ENCODE data around the gene TANGO6.
"Not testable (repeated sequence)": the region's sequence is repeated elsewhere in the genome, so short reads cannot be mapped to it uniquely, and the experiment has no call there.

TANGO6 gene

GRCh38 chr16:68843482-68844210 is at the start of gene TANGO6:
TSS of gene TANGO6 (plus strand) at chr16:68843531. CDS start at chr16:68843618, 87 bp downstream.
- peak; percentile 94 for DNase-seq

GRCh38 chr16:68798398-68798797 is 44.9 kb upstream of the TANGO6 start:
- no peak for DNase-seq

- peak; percentile 11 for DNase-seq
Measured at GRCh38 chr16:68800257-68800875, 43.0 kb upstream of the TANGO6 start.

- no peak for DNase-seq
Measured at GRCh38 chr16:68802190-68802589, 41.1 kb upstream of the TANGO6 start.

GRCh38 chr16:68806422-68806821 is 36.9 kb upstream of the TANGO6 start:
- no peak for DNase-seq

GRCh38 chr16:68806981-68807380 is 36.4 kb upstream of the TANGO6 start:
- no peak for DNase-seq

GRCh38 chr16:68814516-68814915 is 28.8 kb upstream of the TANGO6 start:
- no peak for DNase-seq

- DNase-seq = no peak
Measured at GRCh38 chr16:68823401-68824135, 19.8 kb upstream of the TANGO6 start.

- DNase-seq = no peak
Measured at GRCh38 chr16:68825427-68825826, 17.9 kb upstream of the TANGO6 start.

GRCh38 chr16:68826652-68827051 is 16.7 kb upstream of the TANGO6 start:
- no peak for DNase-seq

- no peak for DNase-seq
Measured at GRCh38 chr16:68833251-68833650, 10.1 kb upstream of the TANGO6 start.

- no peak for DNase-seq
Measured at GRCh38 chr16:68834550-68834949, 8.8 kb upstream of the TANGO6 start.

- DNase-seq = no peak
Measured at GRCh38 chr16:68835970-68836369, 7.4 kb upstream of the TANGO6 start.

- no peak for DNase-seq
Measured at GRCh38 chr16:68839831-68840230, 3.5 kb upstream of the TANGO6 start.

- DNase-seq = not testable (repeated sequence)
Measured at GRCh38 chr16:68842964-68843481, 308 bp upstream of the TANGO6 start.

- DNase-seq = peak; percentile 2
Measured at GRCh38 chr16:68844211-68844564, 857 bp downstream of the TANGO6 start.

GRCh38 chr16:68848786-68849185 is 5.5 kb downstream of the TANGO6 start:
- no peak for DNase-seq

GRCh38 chr16:68850481-68850880 is 7.2 kb downstream of the TANGO6 start:
- DNase-seq = no peak

- no peak for DNase-seq
Measured at GRCh38 chr16:68851601-68852000, 8.3 kb downstream of the TANGO6 start.

GRCh38 chr16:68857479-68857878 is 14.1 kb downstream of the TANGO6 start:
- DNase-seq = no peak

GRCh38 chr16:68859828-68860227 is 16.5 kb downstream of the TANGO6 start:
- no peak for DNase-seq

- no peak for DNase-seq
Measured at GRCh38 chr16:68860978-68861892, 17.9 kb downstream of the TANGO6 start.

- DNase-seq = no peak
Measured at GRCh38 chr16:68866933-68867332, 23.6 kb downstream of the TANGO6 start.

Data from activated T-cell treated with anti-CD3 and anti-CD28 coated beads for 4 hours (primary cell).